ENCODE measurements around the gene TH.

The TH gene

GRCh38 chr11:2157294-2158040 lies 14.1 kb downstream of the TH start:
- DNase-seq = no peak

GRCh38 chr11:2156416-2157182 lies 15.0 kb downstream of the TH start:
- no peak for DNase-seq

- no peak for DNase-seq
Measured at GRCh38 chr11:2155511-2155910, 16.1 kb downstream of the TH start.

- DNase-seq = no peak
Measured at GRCh38 chr11:2154889-2155288, 16.7 kb downstream of the TH start.

- no peak for DNase-seq
Measured at GRCh38 chr11:2154195-2154585, 17.4 kb downstream of the TH start.

- DNase-seq = no peak
Measured at GRCh38 chr11:2153581-2154194, 17.9 kb downstream of the TH start.

- peak; percentile 21 for DNase-seq
Measured at GRCh38 chr11:2151500-2152257, 19.9 kb downstream of the TH start.

- DNase-seq = no peak
Measured at GRCh38 chr11:2149864-2150847, 21.5 kb downstream of the TH start.

GRCh38 chr11:2149460-2149859 lies 22.2 kb downstream of the TH start:
- no peak for DNase-seq

GRCh38 chr11:2148595-2148994 lies 23.0 kb downstream of the TH start:
- DNase-seq = no peak

GRCh38 chr11:2147391-2147790 lies 24.2 kb downstream of the TH start:
- no peak for DNase-seq

- DNase-seq = no peak
Measured at GRCh38 chr11:2146051-2146450, 25.6 kb downstream of the TH start.

- DNase-seq = no peak
Measured at GRCh38 chr11:2144544-2145248, 26.9 kb downstream of the TH start.

- DNase-seq = no peak
Measured at GRCh38 chr11:2143799-2144543, 27.6 kb downstream of the TH start.

- no peak for DNase-seq
Measured at GRCh38 chr11:2143477-2143798, 28.2 kb downstream of the TH start.

GRCh38 chr11:2142762-2143202 lies 28.8 kb downstream of the TH start:
- no peak for DNase-seq

- DNase-seq = no peak
Measured at GRCh38 chr11:2142300-2142759, 29.3 kb downstream of the TH start.

GRCh38 chr11:2140411-2141400 lies 30.9 kb downstream of the TH start:
- DNase-seq = no peak

GRCh38 chr11:2139621-2140337 lies 31.8 kb downstream of the TH start:
- no peak for DNase-seq
